Stomach (tissue), 9 donors: Measurements from ENCODE around the gene TCP10L. TPM values are rescaled to one million over a fixed set of nuclear protein-coding genes. Genes with fewer than 3 reads are reported as not detected.
"Not testable (repeated sequence)": the region's sequence is repeated elsewhere in the genome, so short reads cannot be mapped to it uniquely, and the experiment has no call there.

Source experiments
- DNase-seq, 2 donors: peaks; one replicate each; pipeline versions ENCODE4 v3.0.0 to v3.0.0-alpha.2; 2013 to 2019
- H3K27ac ChIP-seq, 5 donors: fragments of 200-600 bp in 4 of 5; sonication (generic) in 4 of 5; one replicate each; pipeline ENCODE4 v1.5.1; 2013 to 2019; ENCODE audit warnings: mild to moderate bottlenecking in 1 of 5, moderate library complexity in 1 of 5
- H3K27me3 ChIP-seq, 3 donors: fragments of 200-600 bp; sonication (generic); one replicate each; pipeline ENCODE4 v1.5.1; 2017 to 2019; ENCODE audit warnings: mixed run types in 1 of 3
- H3K36me3 ChIP-seq, 4 donors: fragments of 200-600 bp; sonication (generic); 1 replicate in 3 of 4; 2 replicates in 1 of 4; pipeline ENCODE4 v1.5.1; 2016 to 2019
- H3K4me1 ChIP-seq, 4 donors: fragments of 200-600 bp; sonication (generic); one replicate each; pipeline ENCODE4 v1.5.1; 2016 to 2019
- H3K4me3 ChIP-seq, 4 donors: fragments of 200-600 bp; sonication (generic) in 3 of 4; one replicate each; pipeline ENCODE4 v1.5.1; 2016 to 2019; ENCODE audit warnings: mild to moderate bottlenecking in 1 of 4
- H3K9me3 ChIP-seq, 4 donors: fragments of 200-600 bp; sonication (generic); one replicate each; pipeline ENCODE4 v1.5.1; 2016 to 2019
- EP300 ChIP-seq: sonication (generic); formaldehyde crosslinking; IDR thresholded peaks from one replicate; pipeline ENCODE4 v1.6.1; 2017; ENCODE audit warnings: antibody characterized with exemption
- POLR2A ChIP-seq, 4 donors: fragments of 450-650 bp; IDR thresholded peaks; one replicate each; pipeline ENCODE4 v1.6.1; 2016; ENCODE audit warnings: antibody characterized with exemption in 4 of 4, control low read depth in 2 of 4, mild to moderate bottlenecking in 1 of 4, moderate library complexity in 1 of 4
- POLR2AphosphoS5 ChIP-seq, 3 donors: sonication (generic); formaldehyde crosslinking; IDR thresholded peaks; one replicate each; pipeline ENCODE4 v1.6.1; 2016; ENCODE audit warnings: antibody characterized with exemption in 3 of 3
- WGBS, 5 donors: extraction: QIAGEN DNeasy Blood & Tissue Kit in 3 of 5; methylation state at CpG; one replicate each; pipeline versions ENCODE4 v1.1.5 to v1.1.7; 2013 to 2018; 5-methylcytosine and 5-hydroxymethylcytosine counted together
- intact Hi-C: fragments of 100-400 bp; cut with DNase I; formaldehyde crosslinking; loops from one replicate; pipeline ENCODE4 v1.15.1; 2023; ENCODE audit warnings: low total_unique reads
- polyA plus RNA-seq, 3 donors: library from polyadenylated mRNA; stranded (reverse); fragments of 200-250 nt; gene quantifications; one replicate each; pipeline ENCODE4 v1.2.3, GENCODE V29; 2013
- total RNA-seq, 5 donors: library from RNA; depleted of rRNA; stranded (reverse); fragments of >200 nt; gene quantifications; one replicate each; pipeline versions ENCODE4 v1.1.0 to v1.2.3, GENCODE V29; 2014 to 2016
- TF ChIP-seq, protein P1 (sequence below), 7 experiments: fragments of 450-650 bp in 4 of 7; fragments of 200-600 bp in 3 of 7; sonication (generic) in 3 of 7; IDR thresholded peaks; one replicate each; pipeline ENCODE4 v1.5.1; 2016 to 2019; ENCODE audit warnings: antibody characterized with exemption in 7 of 7, control low read depth in 2 of 7, mild to moderate bottlenecking in 1 of 7
- donor health status: healthy with polysubstance abuse.
- donor health status: Bipolar disorder and iron deficiency.
- donor health status: healthy.

Gene TCP10L
- total and polyA plus RNA-seq, 8 donors = 0.73 to 1.3 TPM; not detected in 6

- TF ChIP-seq, protein P1, sequence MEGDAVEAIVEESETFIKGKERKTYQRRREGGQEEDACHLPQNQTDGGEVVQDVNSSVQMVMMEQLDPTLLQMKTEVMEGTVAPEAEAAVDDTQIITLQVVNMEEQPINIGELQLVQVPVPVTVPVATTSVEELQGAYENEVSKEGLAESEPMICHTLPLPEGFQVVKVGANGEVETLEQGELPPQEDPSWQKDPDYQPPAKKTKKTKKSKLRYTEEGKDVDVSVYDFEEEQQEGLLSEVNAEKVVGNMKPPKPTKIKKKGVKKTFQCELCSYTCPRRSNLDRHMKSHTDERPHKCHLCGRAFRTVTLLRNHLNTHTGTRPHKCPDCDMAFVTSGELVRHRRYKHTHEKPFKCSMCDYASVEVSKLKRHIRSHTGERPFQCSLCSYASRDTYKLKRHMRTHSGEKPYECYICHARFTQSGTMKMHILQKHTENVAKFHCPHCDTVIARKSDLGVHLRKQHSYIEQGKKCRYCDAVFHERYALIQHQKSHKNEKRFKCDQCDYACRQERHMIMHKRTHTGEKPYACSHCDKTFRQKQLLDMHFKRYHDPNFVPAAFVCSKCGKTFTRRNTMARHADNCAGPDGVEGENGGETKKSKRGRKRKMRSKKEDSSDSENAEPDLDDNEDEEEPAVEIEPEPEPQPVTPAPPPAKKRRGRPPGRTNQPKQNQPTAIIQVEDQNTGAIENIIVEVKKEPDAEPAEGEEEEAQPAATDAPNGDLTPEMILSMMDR (IDR thresholded peaks at IDR 0.05) = no peak
- TF ChIP-seq POLR2AphosphoS5 (IDR thresholded peaks at IDR 0.05) = no peak
- H3K27ac ChIP-seq = peak overlapping the region; percentile 87 to 92 (median 90)
- intact Hi-C loops = no loop called here
- H3K4me1 ChIP-seq = peaks cover 8 to 27% (median 22%) of the 10 kb centered on the region in 4 donors
- H3K9me3 ChIP-seq = no peaks in the 10 kb centered on the region
- peak overlapping the region; percentile 59 to 97 (median 94) for H3K4me3 ChIP-seq
- H3K36me3 ChIP-seq = peaks cover under 1 to 18% (median 17%) of the 10 kb centered on the region in 4 donors
- WGBS, 5 donors = 2 to 6% (median 3%) methylated on average over 10 to 15 of the region's 15 CpGs
- H3K27me3 ChIP-seq = no peaks in the 10 kb centered on the region
- DNase-seq = no peak
Measured at GRCh38 chr21:32612999-32613337, 27.6 kb upstream of the TCP10L start.

- Histone ChIP-seq H3K27ac (peak within 1 kb of the TSS; percentile 87 to 92 (median 90)), H3K4me1 (peaks cover 8 to 27% (median 22%) of the 10 kb centered on the region in 4 donors), H3K36me3 (peaks cover 4 to 24% (median 23%) of the 10 kb centered on the region in 4 donors), H3K27me3 (no peaks in the 10 kb centered on the region), H3K9me3 (no peaks in the 10 kb centered on the region), H3K4me3 (peak within 1 kb of the TSS; percentile 59 to 97 (median 94))
- intact Hi-C loops = no loop called here
- 0 to 1% (median 0%) methylated on average over 31 to 81 of the region's 81 CpGs for WGBS, 5 donors
- peak; percentile 17 to 55 (median 27) for TF ChIP-seq POLR2AphosphoS5 (IDR thresholded peaks at IDR 0.05)
- TF ChIP-seq EP300 = no peak
- DNase-seq = peak; percentile 83 to 96
Measured at GRCh38 chr21:32612075-32612998, 27.0 kb upstream of the TCP10L start, which contains the start of gene CFAP298. TSS of gene CFAP298 (minus strand) at chr21:32612377. CDS start at chr21:32612243, 134 bp downstream.

DNA sequence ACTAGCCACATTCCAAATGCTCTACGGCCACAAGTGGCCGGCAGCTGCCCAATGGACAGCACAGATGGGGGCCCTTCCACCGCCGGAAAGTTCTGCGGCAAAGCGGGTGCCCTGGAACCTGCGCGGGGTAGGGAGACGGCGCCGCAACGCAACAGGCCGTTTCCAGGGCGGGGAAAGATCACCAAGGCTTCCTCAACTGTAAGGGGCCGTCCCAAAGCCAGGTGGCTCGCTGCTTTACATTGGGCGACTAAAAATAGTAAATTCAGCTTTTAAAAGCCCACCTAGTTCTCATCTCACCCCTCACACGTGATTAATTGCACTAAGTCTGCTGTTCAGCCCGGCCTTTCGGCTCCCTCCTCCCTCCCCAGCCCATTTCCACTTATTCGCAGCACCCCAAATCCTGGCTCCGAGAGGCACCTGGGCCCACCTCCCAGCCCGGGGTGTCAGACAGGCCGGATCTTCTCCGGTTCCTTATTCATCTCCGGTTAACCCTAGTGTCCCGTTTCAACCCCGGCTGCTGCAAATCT lies 26.2 kb upstream of the TCP10L start:
- WGBS, 5 donors = 0 to 1% (median 0%) methylated on average over 28 of the region's 28 CpGs
- DNase-seq = peak; percentile 33 to 63
- intact Hi-C loops = no loop called here
- H3K4me1 ChIP-seq = peaks cover 8 to 27% (median 22%) of the 10 kb centered on the region in 4 donors
- peak overlapping the region; percentile 87 to 92 (median 90) for H3K27ac ChIP-seq
- H3K4me3 ChIP-seq = peak overlapping the region; percentile 59 to 97 (median 94)
- H3K27me3 ChIP-seq = no peaks in the 10 kb centered on the region
- no peaks in the 10 kb centered on the region for H3K9me3 ChIP-seq
- peaks cover 5 to 32% (median 31%) of the 10 kb centered on the region in 4 donors for H3K36me3 ChIP-seq
- no peak for TF ChIP-seq POLR2A (IDR thresholded peaks at IDR 0.05)
- TF ChIP-seq, protein P1 (IDR thresholded peaks at IDR 0.05) = no peak
- no peak for TF ChIP-seq EP300
- TF ChIP-seq POLR2AphosphoS5 (IDR thresholded peaks at IDR 0.05) = no peak

GRCh38 chr21:32610940-32611339 lies 25.6 kb upstream of the TCP10L start:
- H3K27ac ChIP-seq = peak overlapping the region in 3 of 5 donors; percentile 89 to 92 (median 90)
- 60 to 70% (median 62%) methylated on average over 17 of the region's 17 CpGs for WGBS, 5 donors
- intact Hi-C loops, H3K9me3 ChIP-seq, DNase-seq, H3K27me3 ChIP-seq: not testable (repeated sequence)
- peaks cover 11 to 38% (median 37%) of the 10 kb centered on the region in 4 donors for H3K36me3 ChIP-seq
- peaks cover 8 to 27% (median 22%) of the 10 kb centered on the region in 4 donors for H3K4me1 ChIP-seq
- peak overlapping the region; percentile 59 to 97 (median 94) for H3K4me3 ChIP-seq

DNA sequence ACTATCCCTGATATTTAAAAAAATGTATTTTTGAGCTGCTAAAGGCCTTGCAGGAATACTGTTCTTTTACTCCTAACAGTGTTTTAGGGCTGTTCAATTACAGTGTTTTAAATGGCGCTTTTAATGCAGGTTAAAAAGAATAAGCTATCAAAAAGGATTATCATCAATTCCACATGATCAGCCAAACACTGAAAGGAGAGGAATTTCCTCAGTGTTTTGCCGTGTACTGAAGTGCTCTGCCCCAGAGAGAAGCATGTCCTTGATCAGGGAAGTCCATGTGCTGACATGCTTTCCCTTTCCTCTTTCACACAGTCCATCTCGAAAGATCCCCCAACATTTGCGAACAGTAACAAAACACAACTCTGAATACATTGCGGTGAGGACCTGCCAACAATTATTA lies 23.5 kb upstream of the TCP10L start:
- no peak for DNase-seq
- Histone ChIP-seq H3K27me3 (no peaks in the 10 kb centered on the region), H3K4me1 (peaks cover 8 to 27% (median 22%) of the 10 kb centered on the region in 4 donors), H3K27ac (no peak overlapping the region), H3K36me3 (peaks cover 31 to 59% (median 58%) of the 10 kb centered on the region in 4 donors), H3K4me3 (no peak overlapping the region), H3K9me3 (no peaks in the 10 kb centered on the region)
- 84 to 92% (median 89%) methylated on average over 5 of the region's 5 CpGs for WGBS, 5 donors
- TF ChIP-seq POLR2AphosphoS5 (IDR thresholded peaks at IDR 0.05) = no peak
- no peak for TF ChIP-seq EP300
- no peak for TF ChIP-seq POLR2A (IDR thresholded peaks at IDR 0.05)
- TF ChIP-seq, protein P1 (IDR thresholded peaks at IDR 0.05) = no peak
- intact Hi-C loops = loop anchor here (10.0 kb wide), 1 partner anchor 214 kb away; the partner anchor contains the start of gene URB1
